ENCODE results near the gene NEO1.
A peak's percentile ranks its signal among the peaks of the same experiment; 100 is the strongest.

NEO1 gene

DNA sequence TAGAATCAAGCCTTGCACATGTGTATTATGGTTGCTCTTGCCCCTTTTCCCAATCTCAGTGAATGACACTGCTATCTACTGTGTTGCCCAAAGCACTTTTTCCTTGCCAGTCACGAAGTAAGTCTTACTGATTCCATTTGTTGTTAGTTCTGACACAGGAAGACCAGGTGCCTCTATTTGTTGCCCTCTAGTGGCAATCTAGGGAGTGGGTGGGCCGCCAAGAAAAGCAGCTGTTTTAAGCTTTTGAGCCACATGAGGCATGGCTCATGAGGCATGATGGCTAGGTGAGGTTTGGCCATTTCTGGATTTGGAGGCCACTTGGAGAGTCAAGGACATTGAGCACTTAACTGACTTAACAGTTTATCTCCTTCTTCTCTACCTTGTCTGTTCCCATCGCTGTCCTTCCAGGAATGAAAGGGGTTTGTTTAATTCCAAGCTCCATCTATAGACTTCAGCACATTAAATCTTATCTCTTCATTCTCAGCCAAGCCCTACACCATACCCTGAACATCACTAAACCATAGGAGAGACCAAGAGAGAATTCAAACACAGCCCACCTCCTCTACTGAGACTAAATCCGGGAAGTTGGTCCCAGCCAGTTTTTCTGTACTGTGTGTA lies 213.4 kb downstream of the NEO1 start:
- H3K4me3 ChIP-seq (ENCODE audit: low read length): no peak overlapping the region
- TF ChIP-seq, protein P1, sequence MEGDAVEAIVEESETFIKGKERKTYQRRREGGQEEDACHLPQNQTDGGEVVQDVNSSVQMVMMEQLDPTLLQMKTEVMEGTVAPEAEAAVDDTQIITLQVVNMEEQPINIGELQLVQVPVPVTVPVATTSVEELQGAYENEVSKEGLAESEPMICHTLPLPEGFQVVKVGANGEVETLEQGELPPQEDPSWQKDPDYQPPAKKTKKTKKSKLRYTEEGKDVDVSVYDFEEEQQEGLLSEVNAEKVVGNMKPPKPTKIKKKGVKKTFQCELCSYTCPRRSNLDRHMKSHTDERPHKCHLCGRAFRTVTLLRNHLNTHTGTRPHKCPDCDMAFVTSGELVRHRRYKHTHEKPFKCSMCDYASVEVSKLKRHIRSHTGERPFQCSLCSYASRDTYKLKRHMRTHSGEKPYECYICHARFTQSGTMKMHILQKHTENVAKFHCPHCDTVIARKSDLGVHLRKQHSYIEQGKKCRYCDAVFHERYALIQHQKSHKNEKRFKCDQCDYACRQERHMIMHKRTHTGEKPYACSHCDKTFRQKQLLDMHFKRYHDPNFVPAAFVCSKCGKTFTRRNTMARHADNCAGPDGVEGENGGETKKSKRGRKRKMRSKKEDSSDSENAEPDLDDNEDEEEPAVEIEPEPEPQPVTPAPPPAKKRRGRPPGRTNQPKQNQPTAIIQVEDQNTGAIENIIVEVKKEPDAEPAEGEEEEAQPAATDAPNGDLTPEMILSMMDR (IDR thresholded peaks at IDR 0.05; ENCODE audit: insufficient read depth, low read depth, low read length, missing control alignments): peak; percentile 78
- peak; percentile 68 for DNase-seq (ENCODE audit: low read depth)

DNA sequence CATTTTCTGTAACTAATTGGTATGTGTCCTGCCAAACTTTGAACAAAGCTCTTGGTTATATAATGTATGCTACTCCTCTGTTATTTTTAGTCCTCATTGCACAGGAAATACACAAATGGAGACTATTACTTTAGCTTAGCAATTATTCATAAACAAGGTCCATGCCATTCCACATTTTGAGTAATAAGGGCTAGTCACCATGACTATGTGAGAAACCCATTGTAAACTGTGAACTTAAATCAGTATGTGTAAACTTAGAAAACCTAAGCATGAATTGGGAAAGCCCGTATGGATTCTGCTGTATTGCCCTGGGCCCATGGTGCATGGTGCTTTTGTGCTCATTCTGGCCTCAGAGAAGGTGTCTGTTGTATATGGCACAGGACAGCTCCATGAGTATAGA lies 216.2 kb downstream of the NEO1 start:
- no peak for DNase-seq (ENCODE audit: low read depth)
- TF ChIP-seq, protein P1 (IDR thresholded peaks at IDR 0.05; ENCODE audit: insufficient read depth, low read depth, low read length, missing control alignments): no peak
- no peak overlapping the region for H3K4me3 ChIP-seq (ENCODE audit: low read length)

DNA sequence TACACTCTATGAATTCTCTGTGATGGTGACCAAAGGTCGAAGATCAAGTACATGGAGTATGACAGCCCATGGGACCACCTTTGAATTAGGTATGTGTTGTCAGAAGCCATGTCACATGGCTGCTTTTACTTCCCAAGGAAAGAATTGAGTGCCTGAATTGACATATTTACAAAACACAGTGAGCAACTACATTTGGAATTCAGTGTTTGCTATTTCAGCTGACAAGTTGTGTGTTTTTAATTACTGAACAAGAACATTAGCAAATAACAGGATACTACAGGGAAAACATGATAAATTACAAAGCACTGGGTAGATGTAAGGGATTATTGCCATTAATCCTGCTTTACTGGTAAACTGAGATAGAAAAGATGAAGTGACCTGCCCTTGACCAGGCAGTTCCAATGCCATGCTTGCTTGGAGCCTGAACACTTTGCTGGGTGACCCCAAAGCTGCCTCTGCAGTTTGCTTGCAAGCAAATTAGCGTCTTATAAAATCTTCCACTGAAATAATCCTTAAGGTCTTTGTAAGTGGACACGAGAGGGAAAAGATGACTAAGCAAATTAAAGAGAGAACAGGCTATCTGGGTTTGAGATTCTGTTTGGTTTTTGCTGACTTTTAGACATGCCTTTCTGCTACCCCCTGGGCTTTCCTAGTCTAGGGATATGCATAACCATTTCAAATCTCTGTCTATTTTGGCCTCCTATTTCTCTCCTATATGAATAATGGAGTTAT lies 218.3 kb downstream of the NEO1 start:
- DNase-seq (ENCODE audit: low read depth): no peak
- no peak overlapping the region for H3K4me3 ChIP-seq (ENCODE audit: low read length)
- TF ChIP-seq, protein P1 (IDR thresholded peaks at IDR 0.05; ENCODE audit: insufficient read depth, low read depth, low read length, missing control alignments): no peak

DNA sequence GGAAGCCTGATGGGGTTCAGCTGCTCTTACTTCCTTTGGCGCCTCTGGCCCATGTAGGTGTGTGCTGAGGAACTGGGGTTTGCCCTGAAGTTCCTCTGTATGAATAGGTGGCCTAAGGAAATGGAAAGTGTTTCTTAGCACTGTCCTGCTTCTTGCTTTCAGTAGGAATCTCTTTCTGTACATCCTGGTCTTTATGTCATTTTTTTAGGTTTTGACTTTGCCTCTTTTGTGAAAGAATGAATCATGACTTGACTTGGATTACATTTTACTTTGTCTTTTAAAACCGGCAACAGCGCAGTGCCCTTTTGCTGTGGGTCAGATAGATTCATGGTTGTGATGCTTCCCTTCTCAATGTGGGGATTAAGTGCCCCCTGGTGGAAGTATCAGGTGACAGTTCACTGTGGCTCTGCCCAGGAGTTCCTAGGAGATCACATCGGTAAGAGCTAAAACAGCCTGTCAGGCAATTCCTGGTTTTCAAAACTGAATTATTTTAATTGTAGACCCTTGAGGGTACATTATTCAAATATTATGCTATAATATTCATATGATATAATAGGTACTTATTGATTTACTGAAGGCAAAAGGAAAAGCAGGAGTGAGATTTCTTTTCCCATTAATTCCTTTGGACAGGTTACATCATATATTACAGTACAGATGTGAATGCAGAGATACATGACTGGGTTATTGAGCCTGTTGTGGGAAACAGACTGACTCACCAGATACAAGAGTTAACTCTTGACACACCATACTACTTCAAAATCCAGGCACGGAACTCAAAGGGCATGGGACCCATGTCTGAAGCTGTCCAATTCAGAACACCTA lies 221.1 kb downstream of the NEO1 start:
- peak; percentile 62 for DNase-seq (ENCODE audit: low read depth)
- H3K4me3 ChIP-seq (ENCODE audit: low read length): no peak overlapping the region
- TF ChIP-seq, protein P1 (IDR thresholded peaks at IDR 0.05; ENCODE audit: insufficient read depth, low read depth, low read length, missing control alignments): peak; percentile 87

DNA sequence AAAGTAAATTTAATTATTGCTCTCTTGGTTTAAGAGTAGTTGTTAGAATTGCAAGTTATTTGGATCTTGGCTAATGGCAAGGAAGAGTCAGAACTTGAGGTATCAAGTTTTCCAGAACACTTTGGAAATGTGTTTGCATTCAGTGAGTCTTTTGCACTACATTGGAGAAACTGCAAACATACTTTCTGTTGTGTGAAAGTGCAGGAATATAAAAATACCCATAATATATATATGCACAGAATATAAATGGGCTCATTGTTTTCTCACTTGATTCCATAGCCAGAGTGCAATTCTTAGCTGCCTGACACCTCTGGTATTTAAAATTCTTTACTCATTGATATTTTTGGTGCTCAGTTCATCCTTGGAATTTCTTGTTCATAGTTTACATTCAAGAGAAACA lies 223.6 kb downstream of the NEO1 start:
- TF ChIP-seq, protein P1 (IDR thresholded peaks at IDR 0.05; ENCODE audit: insufficient read depth, low read depth, low read length, missing control alignments): no peak
- H3K4me3 ChIP-seq (ENCODE audit: low read length): no peak overlapping the region
- no peak for DNase-seq (ENCODE audit: low read depth)

DNA sequence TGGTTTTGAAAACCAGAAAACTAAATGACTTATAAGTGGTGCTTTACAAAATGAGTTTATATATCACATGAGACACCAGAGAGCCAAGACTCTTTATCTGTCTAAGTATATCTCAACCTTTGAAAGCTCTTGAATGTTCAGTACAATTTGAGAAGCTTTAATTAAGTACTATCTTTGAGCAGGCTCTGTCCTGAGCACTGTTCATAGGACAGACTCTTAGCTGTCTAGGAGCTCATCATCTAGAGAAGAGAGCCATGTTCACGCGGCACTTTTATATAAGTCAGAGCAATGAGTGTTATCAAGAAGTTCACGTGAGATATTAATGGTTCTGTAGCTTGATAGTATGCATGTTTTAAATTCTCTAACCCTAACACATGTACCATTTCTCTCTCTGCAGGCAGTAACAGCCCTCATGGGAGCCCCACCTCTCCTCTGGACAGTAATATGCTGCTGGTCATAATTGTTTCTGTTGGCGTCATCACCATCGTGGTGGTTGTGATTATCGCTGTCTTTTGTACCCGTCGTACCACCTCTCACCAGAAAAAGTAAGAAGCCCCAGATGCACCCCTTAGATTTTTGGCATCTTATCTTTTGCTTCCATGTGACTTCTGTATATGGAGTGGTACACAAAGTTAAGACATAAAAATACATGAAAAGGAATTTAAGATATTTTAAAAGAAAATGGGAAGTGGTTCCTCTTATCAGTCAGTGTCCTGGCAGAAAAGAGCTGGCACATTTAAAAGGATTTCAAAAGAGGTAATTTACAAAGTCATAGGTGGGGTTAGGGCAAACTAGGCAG lies 230.5 kb downstream of the NEO1 start:
- DNase-seq (ENCODE audit: low read depth): no peak
- no peak overlapping the region for H3K4me3 ChIP-seq (ENCODE audit: low read length)
- TF ChIP-seq, protein P1 (IDR thresholded peaks at IDR 0.05; ENCODE audit: insufficient read depth, low read depth, low read length, missing control alignments): no peak

Data from epithelial cell of esophagus (primary cell).